ENCODE data around the gene PTPRM. TPM values are rescaled to one million over a fixed set of nuclear protein-coding genes. Genes with fewer than 3 reads are reported as not detected.

Gene PTPRM
- total RNA-seq, 1 experiment from 2014 or later: 100.0 TPM

DNA sequence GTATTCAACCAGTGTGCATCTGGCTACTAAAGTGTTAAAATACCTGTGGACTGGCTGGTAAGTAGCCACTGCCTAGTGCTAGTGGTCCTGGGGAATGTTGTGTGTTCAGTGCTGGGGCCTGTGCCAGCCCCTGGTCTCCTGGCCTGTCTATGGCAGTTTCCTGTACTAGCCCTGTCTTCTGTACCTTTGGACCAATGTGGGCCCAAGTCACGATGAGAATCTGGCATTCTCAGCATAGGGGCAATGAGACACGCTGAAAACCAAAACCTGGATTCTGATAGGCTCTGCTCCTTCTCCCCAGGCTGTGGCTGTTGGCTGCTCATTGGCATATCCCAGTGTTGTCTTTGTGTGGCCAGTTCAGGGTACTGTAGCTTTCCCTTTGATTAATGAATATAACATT, 170.4 kb downstream of the PTPRM start:
- DNase-seq: no peak
- Mint-ChIP-seq H3K36me3 (ENCODE audit: insufficient read depth, unreplicated experiment) (peaks cover 24% of the 10 kb centered on the region), H3K9me3 (ENCODE audit: unreplicated experiment) (no peaks in the 10 kb centered on the region), H3K4me3 (ENCODE audit: unreplicated experiment) (no peak overlapping the region), H3K27me3 (ENCODE audit: insufficient read depth, unreplicated experiment) (no peaks in the 10 kb centered on the region), H3K27ac (ENCODE audit: unreplicated experiment) (no peak overlapping the region), H3K4me1 (ENCODE audit: low read depth, unreplicated experiment) (peaks cover 55% of the 10 kb centered on the region)
- Histone ChIP-seq H3K27me3 (replicated peaks; ENCODE audit: control insufficient read depth, insufficient read depth, low read length) (no peaks in the 10 kb centered on the region), H3K36me3 (ENCODE audit: control insufficient read depth, insufficient read depth, low read length) (no peaks in the 10 kb centered on the region), H3K9me3 (peaks cover 4% of the 10 kb centered on the region; the same call in 1 of the 2 replicates), H3K4me1 (peaks cover 76% of the 10 kb centered on the region), H3K4me3 (ENCODE audit: low read depth, low read length) (no peak overlapping the region)
- no TSS peak for BruUV-seq (replicated peaks)
- POLR2A ChIA-PET: no interaction called here
- TF ChIP-seq, protein P1, sequence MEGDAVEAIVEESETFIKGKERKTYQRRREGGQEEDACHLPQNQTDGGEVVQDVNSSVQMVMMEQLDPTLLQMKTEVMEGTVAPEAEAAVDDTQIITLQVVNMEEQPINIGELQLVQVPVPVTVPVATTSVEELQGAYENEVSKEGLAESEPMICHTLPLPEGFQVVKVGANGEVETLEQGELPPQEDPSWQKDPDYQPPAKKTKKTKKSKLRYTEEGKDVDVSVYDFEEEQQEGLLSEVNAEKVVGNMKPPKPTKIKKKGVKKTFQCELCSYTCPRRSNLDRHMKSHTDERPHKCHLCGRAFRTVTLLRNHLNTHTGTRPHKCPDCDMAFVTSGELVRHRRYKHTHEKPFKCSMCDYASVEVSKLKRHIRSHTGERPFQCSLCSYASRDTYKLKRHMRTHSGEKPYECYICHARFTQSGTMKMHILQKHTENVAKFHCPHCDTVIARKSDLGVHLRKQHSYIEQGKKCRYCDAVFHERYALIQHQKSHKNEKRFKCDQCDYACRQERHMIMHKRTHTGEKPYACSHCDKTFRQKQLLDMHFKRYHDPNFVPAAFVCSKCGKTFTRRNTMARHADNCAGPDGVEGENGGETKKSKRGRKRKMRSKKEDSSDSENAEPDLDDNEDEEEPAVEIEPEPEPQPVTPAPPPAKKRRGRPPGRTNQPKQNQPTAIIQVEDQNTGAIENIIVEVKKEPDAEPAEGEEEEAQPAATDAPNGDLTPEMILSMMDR (IDR thresholded peaks at IDR 0.05; ENCODE audit: insufficient read depth in 1 of 2, low read depth in 1 of 2, low read length in 1 of 2, severe bottlenecking in 1 of 2, unreplicated experiment in 1 of 2): no peak
- CTCF ChIA-PET: no interaction called here
- intact Hi-C loops (cut with micrococcal nuclease; ENCODE audit: unreplicated experiment): no loop called here

DNA sequence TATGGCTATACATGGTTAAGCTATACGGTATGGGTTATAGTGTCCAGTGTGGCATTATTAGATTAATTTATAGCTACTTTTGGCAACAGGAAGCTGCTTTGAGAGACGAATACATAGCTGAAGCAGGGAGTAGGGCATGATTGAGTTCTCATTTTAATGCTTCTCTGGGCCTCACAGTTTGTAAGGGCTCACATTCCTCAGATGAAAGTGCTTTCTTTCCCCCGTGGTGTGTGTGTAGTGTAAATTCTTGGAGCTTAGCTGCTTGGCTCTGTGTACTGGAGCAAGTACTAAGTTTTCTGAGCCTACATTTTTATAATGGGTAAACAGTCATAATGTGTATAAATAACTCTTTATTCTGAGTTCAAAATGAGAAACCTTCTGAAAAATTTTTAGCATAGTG, 173.7 kb downstream of the PTPRM start:
- no TSS peak for BruUV-seq (replicated peaks)
- H3K27ac Mint-ChIP-seq (ENCODE audit: unreplicated experiment): peak overlapping the region; percentile 87

DNA sequence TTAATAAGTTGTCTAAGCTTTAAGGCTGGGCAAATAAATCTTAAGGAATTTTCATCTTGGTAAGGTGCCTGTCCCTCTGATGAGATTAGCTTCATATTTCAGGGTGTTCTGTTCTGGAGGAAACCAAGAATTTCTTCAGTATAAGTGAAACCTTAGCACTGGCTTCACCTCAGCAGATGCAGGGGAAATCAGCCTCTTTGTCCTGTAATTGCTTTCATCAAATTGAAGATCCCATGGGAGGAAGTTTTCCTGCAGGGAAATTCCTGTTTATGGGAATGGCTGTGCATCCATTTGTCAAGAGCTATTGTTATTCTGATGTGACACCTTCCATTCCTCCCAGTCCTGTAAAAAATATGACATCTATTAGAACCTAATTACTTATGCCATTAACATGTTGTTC, 174.5 kb downstream of the PTPRM start:
- no TSS peak for BruUV-seq (replicated peaks)
- no peak overlapping the region for H3K4me3 Mint-ChIP-seq (ENCODE audit: unreplicated experiment)
- no peaks in the 10 kb centered on the region for H3K27me3 Mint-ChIP-seq (ENCODE audit: insufficient read depth, unreplicated experiment)
- no peak overlapping the region for H3K4me3 ChIP-seq (ENCODE audit: low read depth, low read length)
- H3K9me3 ChIP-seq: peaks cover 13% of the 10 kb centered on the region
- no peaks in the 10 kb centered on the region for H3K36me3 ChIP-seq (ENCODE audit: control insufficient read depth, insufficient read depth, low read length)
- peaks cover 36% of the 10 kb centered on the region for H3K4me1 Mint-ChIP-seq (ENCODE audit: low read depth, unreplicated experiment)
- CTCF ChIA-PET: interaction anchor here (3.0 kb wide), 1 partner anchor 13 kb away, joined by 15 read pairs; no protein-coding TSS in a partner anchor
- H3K9me3 Mint-ChIP-seq (ENCODE audit: unreplicated experiment): peaks cover 13% of the 10 kb centered on the region
- no peaks in the 10 kb centered on the region for H3K27me3 ChIP-seq (replicated peaks; ENCODE audit: control insufficient read depth, insufficient read depth, low read length)
- H3K36me3 Mint-ChIP-seq (ENCODE audit: insufficient read depth, unreplicated experiment): peaks cover 16% of the 10 kb centered on the region
- POLR2A ChIA-PET: no interaction called here
- no peak for DNase-seq
- intact Hi-C loops (cut with micrococcal nuclease; ENCODE audit: unreplicated experiment): no loop called here
- TF ChIP-seq, protein P1 (IDR thresholded peaks at IDR 0.05; ENCODE audit: insufficient read depth in 1 of 2, low read depth in 1 of 2, low read length in 1 of 2, severe bottlenecking in 1 of 2, unreplicated experiment in 1 of 2): no peak
- H3K4me1 ChIP-seq: peaks cover 42% of the 10 kb centered on the region
- no peak overlapping the region for H3K27ac Mint-ChIP-seq (ENCODE audit: unreplicated experiment)

More for the DNA sequence above, 173.7 kb downstream of the PTPRM start:
- ChIA-PET CTCF (interaction anchor here (0.6 to 3.0 kb wide), 3 partner anchors 14 to 252 kb away, joined by 3 to 15 read pairs (median 3); no protein-coding TSS in a partner anchor), POLR2A (no interaction called here)
- no peaks in the 10 kb centered on the region for H3K27me3 ChIP-seq (replicated peaks; ENCODE audit: control insufficient read depth, insufficient read depth, low read length)
- H3K9me3 Mint-ChIP-seq (ENCODE audit: unreplicated experiment): peaks cover 8% of the 10 kb centered on the region
- TF ChIP-seq, protein P1 (IDR thresholded peaks at IDR 0.05; ENCODE audit: insufficient read depth in 1 of 2, low read depth in 1 of 2, low read length in 1 of 2, severe bottlenecking in 1 of 2, unreplicated experiment in 1 of 2): no peak
- peak in 1 of 2 experiments; percentile 44 for DNase-seq
- no peaks in the 10 kb centered on the region for H3K27me3 Mint-ChIP-seq (ENCODE audit: insufficient read depth, unreplicated experiment)
- H3K9me3 ChIP-seq: peaks cover 10% of the 10 kb centered on the region
- H3K36me3 ChIP-seq (ENCODE audit: control insufficient read depth, insufficient read depth, low read length): no peaks in the 10 kb centered on the region
- peaks cover 35% of the 10 kb centered on the region for H3K4me1 Mint-ChIP-seq (ENCODE audit: low read depth, unreplicated experiment)
- H3K36me3 Mint-ChIP-seq (ENCODE audit: insufficient read depth, unreplicated experiment): peaks cover 16% of the 10 kb centered on the region
- H3K4me3 ChIP-seq (ENCODE audit: low read depth, low read length): no peak overlapping the region
- intact Hi-C loops (cut with micrococcal nuclease; ENCODE audit: unreplicated experiment): no loop called here
- peaks cover 49% of the 10 kb centered on the region for H3K4me1 ChIP-seq
- no peak overlapping the region for H3K4me3 Mint-ChIP-seq (ENCODE audit: unreplicated experiment)

Measured in Caco-2 (cell line).